ENCODE data around the gene TMC6.

DNA sequence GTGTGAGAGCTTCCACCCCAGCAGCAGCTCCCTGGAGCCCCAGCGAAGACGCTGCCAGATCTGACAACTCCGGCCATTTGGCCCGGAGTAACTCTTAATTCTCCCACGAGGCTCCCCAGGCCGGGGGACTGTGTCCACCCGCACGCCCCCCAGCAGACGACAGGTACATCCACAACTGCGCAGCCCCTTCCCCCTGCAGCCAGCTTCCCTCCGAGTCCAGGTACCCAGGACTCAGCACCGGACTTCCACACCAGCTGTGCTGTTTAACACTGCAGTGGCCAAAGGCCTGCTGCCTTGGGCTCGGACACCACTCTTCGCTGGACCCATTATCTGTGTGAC is 47.1 kb upstream of the TMC6 start:
- TF ChIP-seq, protein P1, sequence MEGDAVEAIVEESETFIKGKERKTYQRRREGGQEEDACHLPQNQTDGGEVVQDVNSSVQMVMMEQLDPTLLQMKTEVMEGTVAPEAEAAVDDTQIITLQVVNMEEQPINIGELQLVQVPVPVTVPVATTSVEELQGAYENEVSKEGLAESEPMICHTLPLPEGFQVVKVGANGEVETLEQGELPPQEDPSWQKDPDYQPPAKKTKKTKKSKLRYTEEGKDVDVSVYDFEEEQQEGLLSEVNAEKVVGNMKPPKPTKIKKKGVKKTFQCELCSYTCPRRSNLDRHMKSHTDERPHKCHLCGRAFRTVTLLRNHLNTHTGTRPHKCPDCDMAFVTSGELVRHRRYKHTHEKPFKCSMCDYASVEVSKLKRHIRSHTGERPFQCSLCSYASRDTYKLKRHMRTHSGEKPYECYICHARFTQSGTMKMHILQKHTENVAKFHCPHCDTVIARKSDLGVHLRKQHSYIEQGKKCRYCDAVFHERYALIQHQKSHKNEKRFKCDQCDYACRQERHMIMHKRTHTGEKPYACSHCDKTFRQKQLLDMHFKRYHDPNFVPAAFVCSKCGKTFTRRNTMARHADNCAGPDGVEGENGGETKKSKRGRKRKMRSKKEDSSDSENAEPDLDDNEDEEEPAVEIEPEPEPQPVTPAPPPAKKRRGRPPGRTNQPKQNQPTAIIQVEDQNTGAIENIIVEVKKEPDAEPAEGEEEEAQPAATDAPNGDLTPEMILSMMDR (IDR thresholded peaks at IDR 0.05; ENCODE audit: insufficient read depth, low read depth, low read length), result no peak
- no peak for TF ChIP-seq EZH2 (IDR thresholded peaks at IDR 0.05; ENCODE audit: insufficient read depth, low read length)

All from astrocyte (in vitro differentiated cells and primary cell).